Right lobe of liver (tissue), 4 donors: ENCODE measurements around the gene STAT3.
"Not testable (repeated sequence)": the region's sequence is repeated elsewhere in the genome, so short reads cannot be mapped to it uniquely, and the experiment has no call there.

Source experiments
- POLR2A ChIP-seq: fragments of 450-650 bp; IDR thresholded peaks from one replicate; pipeline ENCODE4 v1.6.1; 2017; ENCODE audit warnings: antibody characterized with exemption, mild to moderate bottlenecking
- TF ChIP-seq, protein P1 (sequence below), 4 donors: fragments of 200-600 bp in 3 of 4; fragments of 450-650 bp in 1 of 4; IDR thresholded peaks; one replicate each; pipeline versions ENCODE4 v1.5.1 to v1.8.0; 2016 to 2022; ENCODE audit warnings: antibody characterized with exemption in 4 of 4, mild to moderate bottlenecking in 2 of 4
- donor health status: DM: no; HTN: no; CAD: no.
- donor health status: DM: no; HTN: no; CAD: no.
- donor health status: DM: no; HTN: yes; CAD: no.

GRCh38 chr17:42299361-42299760, 88.9 kb downstream of the STAT3 start:
- TF ChIP-seq, protein P1, sequence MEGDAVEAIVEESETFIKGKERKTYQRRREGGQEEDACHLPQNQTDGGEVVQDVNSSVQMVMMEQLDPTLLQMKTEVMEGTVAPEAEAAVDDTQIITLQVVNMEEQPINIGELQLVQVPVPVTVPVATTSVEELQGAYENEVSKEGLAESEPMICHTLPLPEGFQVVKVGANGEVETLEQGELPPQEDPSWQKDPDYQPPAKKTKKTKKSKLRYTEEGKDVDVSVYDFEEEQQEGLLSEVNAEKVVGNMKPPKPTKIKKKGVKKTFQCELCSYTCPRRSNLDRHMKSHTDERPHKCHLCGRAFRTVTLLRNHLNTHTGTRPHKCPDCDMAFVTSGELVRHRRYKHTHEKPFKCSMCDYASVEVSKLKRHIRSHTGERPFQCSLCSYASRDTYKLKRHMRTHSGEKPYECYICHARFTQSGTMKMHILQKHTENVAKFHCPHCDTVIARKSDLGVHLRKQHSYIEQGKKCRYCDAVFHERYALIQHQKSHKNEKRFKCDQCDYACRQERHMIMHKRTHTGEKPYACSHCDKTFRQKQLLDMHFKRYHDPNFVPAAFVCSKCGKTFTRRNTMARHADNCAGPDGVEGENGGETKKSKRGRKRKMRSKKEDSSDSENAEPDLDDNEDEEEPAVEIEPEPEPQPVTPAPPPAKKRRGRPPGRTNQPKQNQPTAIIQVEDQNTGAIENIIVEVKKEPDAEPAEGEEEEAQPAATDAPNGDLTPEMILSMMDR (IDR thresholded peaks at IDR 0.05), result not testable (repeated sequence)
- not testable (repeated sequence) for TF ChIP-seq POLR2A
